Measurements from ENCODE around the gene SEC14L2.
"Not testable (repeated sequence)": the region's sequence is repeated elsewhere in the genome, so short reads cannot be mapped to it uniquely, and the experiment has no call there.

The SEC14L2 gene

DNA sequence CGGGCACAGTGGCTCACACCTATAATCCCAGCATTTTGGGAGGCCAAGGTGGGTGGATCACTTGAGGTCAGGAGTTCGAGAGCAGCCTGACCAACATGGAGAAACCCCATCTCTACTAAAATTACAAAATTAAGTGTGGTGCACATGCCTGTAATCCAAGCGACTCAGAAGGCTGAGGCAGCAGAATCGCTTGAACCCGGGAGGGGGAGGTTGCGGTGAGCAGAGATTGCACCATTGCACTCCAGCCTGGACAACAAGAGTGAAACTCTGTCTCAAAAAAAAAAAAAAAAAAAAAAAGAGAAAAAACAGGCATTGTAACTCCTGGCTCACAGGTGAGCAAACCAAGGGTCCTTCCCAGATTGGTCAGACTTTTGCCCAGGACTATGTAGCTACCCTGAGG lies 63.7 kb downstream of the SEC14L2 start:
- DNase-seq = not testable (repeated sequence)

DNA sequence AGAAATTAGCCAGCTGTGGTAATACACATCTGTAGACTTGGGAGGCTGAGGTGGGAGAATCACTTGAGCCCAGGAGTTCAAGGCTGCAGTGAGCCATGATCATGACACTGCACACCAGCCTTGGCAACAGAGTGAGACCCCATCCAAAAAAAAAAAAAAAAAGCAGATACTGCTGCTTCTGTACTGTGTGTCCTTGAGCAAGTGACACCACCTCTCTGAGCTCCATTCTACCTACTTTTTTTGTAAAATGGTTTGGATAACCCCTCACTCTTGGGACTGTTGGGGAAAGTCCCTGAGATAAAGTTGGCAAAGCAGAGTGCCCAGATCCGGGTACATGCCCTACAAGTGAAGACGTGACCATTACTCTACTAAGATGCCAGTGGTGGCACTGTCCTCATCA lies 72.3 kb downstream of the SEC14L2 start:
- DNase-seq = no peak

DNA sequence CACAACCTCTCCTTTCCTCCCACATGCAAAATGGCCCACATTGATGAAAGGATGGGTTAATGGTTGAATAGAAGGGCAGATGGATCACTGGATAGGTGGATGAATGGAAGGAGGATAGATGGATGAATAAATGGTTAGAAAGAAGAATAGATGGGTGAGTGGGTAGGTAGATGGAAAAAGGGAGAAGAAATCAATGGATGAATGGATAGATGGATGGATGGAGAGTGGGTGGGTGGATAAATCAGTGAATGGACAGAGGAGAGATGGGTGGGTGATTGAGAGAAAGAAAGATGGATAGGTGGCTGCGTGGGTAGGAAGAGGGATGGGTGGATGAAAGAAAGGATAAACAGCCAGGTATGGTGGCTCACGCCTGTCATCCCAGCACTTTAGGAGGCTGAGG lies 73.8 kb downstream of the SEC14L2 start:
- DNase-seq = no peak

DNA sequence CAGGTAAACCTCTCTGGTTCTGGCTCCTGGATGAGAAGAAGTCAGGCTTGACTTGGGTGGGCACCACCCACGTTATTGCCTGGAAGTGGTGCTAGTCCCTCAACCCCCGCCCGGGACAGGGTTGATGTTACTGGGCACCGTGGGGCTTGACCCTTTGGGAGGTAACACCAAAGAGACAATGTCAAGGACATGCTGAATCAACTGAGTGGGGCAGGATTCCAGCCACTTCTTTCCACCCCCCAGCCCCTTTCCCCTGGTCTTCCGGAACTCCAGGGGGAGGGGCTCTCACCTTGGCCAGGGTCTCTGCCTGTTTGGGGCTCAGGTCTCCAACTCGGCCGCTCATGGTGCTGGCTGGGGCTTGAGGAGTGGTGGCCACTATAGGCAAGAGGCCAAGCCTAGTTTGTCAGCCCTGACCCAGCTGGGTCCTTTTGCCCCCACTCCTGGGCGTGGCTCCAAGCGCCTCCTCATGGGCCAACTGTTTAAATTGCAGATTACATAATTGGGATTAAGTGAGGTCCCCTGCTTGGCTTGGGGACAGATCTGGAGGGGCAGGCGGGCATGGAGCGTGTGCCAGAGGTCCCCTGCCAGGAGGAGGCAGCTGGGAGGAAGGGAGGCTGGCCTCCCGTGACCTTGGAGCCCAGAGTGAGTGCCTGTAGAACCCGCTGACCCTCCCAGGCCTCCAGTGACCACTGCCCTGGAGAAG lies 74.9 kb downstream of the SEC14L2 start, which contains the start of gene SEC14L3:
TSS of gene SEC14L3 (minus strand) at position 402 of the 703 bp plus-strand sequence. CDS start at position 343, 59 bp downstream.
- no peak for DNase-seq

DNA sequence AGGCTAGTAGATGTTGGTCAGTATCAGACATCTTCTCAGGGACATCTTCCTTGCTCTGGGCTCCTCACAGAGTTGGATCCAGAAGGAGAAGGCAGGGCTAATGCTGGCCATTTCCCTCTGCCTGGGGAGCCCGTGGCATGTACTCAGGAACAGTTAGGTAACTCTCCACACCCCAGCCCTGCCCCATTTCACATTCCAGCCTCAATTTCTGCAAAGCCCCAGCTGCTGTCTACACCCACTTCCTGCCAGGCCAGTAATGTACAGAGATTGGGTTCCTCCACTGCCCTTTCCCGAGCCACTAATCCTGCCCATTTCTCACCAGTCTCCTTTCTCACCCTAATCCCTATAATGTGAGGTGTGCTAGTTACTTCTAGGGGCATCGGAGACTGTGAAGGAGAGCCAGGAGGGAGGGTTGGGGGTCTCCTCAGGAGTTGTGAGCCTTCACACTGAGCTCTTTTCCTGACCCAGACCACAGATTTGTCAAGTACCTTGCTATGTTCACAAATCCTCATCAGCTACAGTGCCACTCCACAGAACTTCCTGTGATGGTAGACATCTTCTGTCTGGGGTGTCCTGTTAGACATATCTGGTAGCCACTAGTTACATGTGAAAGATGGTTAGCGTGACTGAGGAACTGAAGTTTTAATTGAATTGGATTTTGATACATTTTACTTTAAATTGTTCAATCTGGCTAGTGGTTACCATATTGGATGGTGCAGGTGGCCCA lies 76.3 kb downstream of the SEC14L2 start:
- DNase-seq = no peak

DNA sequence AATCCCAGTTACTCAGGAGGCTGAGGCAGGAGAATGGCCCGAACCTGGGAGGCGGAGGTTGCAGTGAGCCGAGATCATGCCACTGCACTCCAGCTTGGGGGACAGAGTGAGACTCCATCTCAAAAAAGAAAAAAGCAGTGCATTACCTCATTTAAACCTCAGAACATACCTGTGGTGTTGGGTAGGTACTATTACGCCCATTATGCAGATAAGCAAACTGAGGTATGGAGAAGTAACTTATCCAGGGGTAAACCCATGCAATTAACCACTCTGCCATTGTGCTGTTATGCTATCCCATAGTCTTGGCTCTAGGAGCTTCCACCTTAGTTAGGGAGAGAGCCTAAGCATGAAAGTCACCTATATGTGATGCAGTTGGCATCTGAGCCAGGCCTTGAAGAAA lies 77.3 kb downstream of the SEC14L2 start:
- no peak for DNase-seq
